Calu3 (cell line): ENCODE data around the gene SLFN5. TPM values are rescaled to one million over a fixed set of nuclear protein-coding genes. Genes with fewer than 3 reads are reported as not detected.

ENCODE experiments used
- BruUV-seq: library from RNA; stranded (reverse); fragments of 400-500 nt; replicated peaks from 2 replicates; lab custom pipeline; 2021; lab: Mats Ljungman, UMichigan
- CTCF ChIA-PET: fragments of 300-600 bp; sonication (Branson Sonifier 250); formaldehyde crosslinking; loops from one replicate; lab custom pipeline; 2022; ENCODE audit warnings: antibody characterized with exemption; lab: Charles Lee
- DNase-seq: peaks from one replicate; pipeline ENCODE4 v3.0.0; 2022
- H3K27ac Mint-ChIP-seq: one replicate; pipeline ENCODE4 v1.8.0; 2022; ENCODE audit warnings: mixed read lengths; ENCODE audit not compliant: unreplicated experiment
- H3K27me3 Mint-ChIP-seq: one replicate; pipeline ENCODE4 v1.8.0; 2022; ENCODE audit warnings: mixed read lengths; ENCODE audit not compliant: unreplicated experiment
- H3K36me3 Mint-ChIP-seq: one replicate; pipeline ENCODE4 v1.8.0; 2022; ENCODE audit warnings: mild to moderate bottlenecking, moderate library complexity, mixed read lengths; ENCODE audit not compliant: insufficient read depth, unreplicated experiment
- H3K4me1 Mint-ChIP-seq: one replicate; pipeline ENCODE4 v1.8.0; 2022; ENCODE audit warnings: mild to moderate bottlenecking, low read depth, mixed read lengths; ENCODE audit not compliant: unreplicated experiment
- H3K4me3 Mint-ChIP-seq: one replicate; pipeline ENCODE4 v1.8.0; 2022; ENCODE audit warnings: mild to moderate bottlenecking, low read depth, moderate library complexity, mixed read lengths; ENCODE audit not compliant: unreplicated experiment
- H3K9me3 Mint-ChIP-seq: one replicate; pipeline ENCODE4 v1.8.0; 2022; ENCODE audit warnings: low read depth, mixed read lengths; ENCODE audit not compliant: unreplicated experiment
- CTCF ChIP-seq: fragments of 200-600 bp; IDR thresholded peaks from one replicate; pipeline ENCODE4 v1.8.0; 2022; ENCODE audit warnings: antibody characterized with exemption; ENCODE audit not compliant: unreplicated experiment
- intact Hi-C: fragments of 100-400 bp; cut with micrococcal nuclease; formaldehyde crosslinking; loops from one replicate; pipeline ENCODE4 v1.10.0; 2022; ENCODE audit not compliant: unreplicated experiment
- total RNA-seq: library from RNA; stranded (reverse); gene quantifications from 2 replicates; pipeline ENCODE4 v1.2.3, GENCODE V29; 2022

Gene SLFN5
- total RNA-seq, 1 experiment from 2014 or later = 104 TPM

- no TSS peak for BruUV-seq
- peaks cover 13% of the 10 kb centered on the region for H3K36me3 Mint-ChIP-seq
- TF ChIP-seq CTCF = no peak
- H3K4me1 Mint-ChIP-seq = no peaks in the 10 kb centered on the region
- intact Hi-C loops = no loop called here
- CTCF ChIA-PET = no interaction called here
- no peak overlapping the region for H3K27ac Mint-ChIP-seq
- H3K4me3 Mint-ChIP-seq = no peak overlapping the region
- H3K27me3 Mint-ChIP-seq = no peaks in the 10 kb centered on the region
- no peak for DNase-seq
- H3K9me3 Mint-ChIP-seq = peaks cover 2% of the 10 kb centered on the region
These were observed 6.1 kb upstream of the SLFN5 start for GRCh38 chr17:35236821-35237220.

- Mint-ChIP-seq H3K4me3 (no peak overlapping the region), H3K4me1 (no peaks in the 10 kb centered on the region), H3K27ac (no peak overlapping the region), H3K27me3 (no peaks in the 10 kb centered on the region), H3K9me3 (peaks cover 2% of the 10 kb centered on the region), H3K36me3 (peaks cover 33% of the 10 kb centered on the region)
- no TSS peak for BruUV-seq
- intact Hi-C loops = no loop called here
- CTCF ChIA-PET = no interaction called here
- no peak for DNase-seq
- TF ChIP-seq CTCF = no peak
These were observed 4.1 kb upstream of the SLFN5 start for GRCh38 chr17:35238821-35239220.

GRCh38 chr17:35239823-35240222, 3.0 kb upstream of the SLFN5 start:
- CTCF ChIA-PET = no interaction called here
- Mint-ChIP-seq H3K9me3 (peaks cover 2% of the 10 kb centered on the region), H3K27me3 (no peaks in the 10 kb centered on the region), H3K27ac (peak overlapping the region; percentile 12), H3K4me1 (peaks cover 1% of the 10 kb centered on the region), H3K4me3 (no peak overlapping the region), H3K36me3 (peaks cover 43% of the 10 kb centered on the region)
- no TSS peak for BruUV-seq
- no peak for TF ChIP-seq CTCF
- intact Hi-C loops = loop anchor here (5.0 to 10.0 kb wide), 4 partner anchors 55 to 292 kb away; partner anchors contain the start of genes NLE1 and SLFN11
- no peak for DNase-seq

GRCh38 chr17:35240861-35241260, 2.0 kb upstream of the SLFN5 start:
- no TSS peak for BruUV-seq
- H3K9me3 Mint-ChIP-seq = peaks cover 2% of the 10 kb centered on the region
- no peak for DNase-seq
- H3K4me3 Mint-ChIP-seq = peak overlapping the region; percentile 91
- peaks cover 54% of the 10 kb centered on the region for H3K36me3 Mint-ChIP-seq
- H3K4me1 Mint-ChIP-seq = peaks cover 9% of the 10 kb centered on the region
- H3K27ac Mint-ChIP-seq = no peak overlapping the region
- intact Hi-C loops = loop anchor here (5.0 to 10.0 kb wide), 4 partner anchors 54 to 291 kb away; partner anchors contain the start of genes NLE1 and SLFN11
- H3K27me3 Mint-ChIP-seq = no peaks in the 10 kb centered on the region
- CTCF ChIA-PET = no interaction called here
- TF ChIP-seq CTCF = no peak
